Measurements from ENCODE around the gene THRB. TPM values are rescaled to one million over a fixed set of nuclear protein-coding genes. Genes with fewer than 3 reads are reported as not detected.

THRB gene
- total RNA-seq, 1 donor from 2014 or later: 0.56 TPM

GRCh38 chr3:24344784-24345439, 149.7 kb downstream of the THRB start:
- H3K4me1 Mint-ChIP-seq (ENCODE audit: low read depth, unreplicated experiment): no peaks in the 10 kb centered on the region
- no peak for DNase-seq
- no peak for TF ChIP-seq CTCF (IDR thresholded peaks at IDR 0.05; ENCODE audit: partially characterized antibody, unreplicated experiment)
- H3K36me3 Mint-ChIP-seq (ENCODE audit: unreplicated experiment): no peaks in the 10 kb centered on the region
- no peak overlapping the region for H3K27ac Mint-ChIP-seq (ENCODE audit: unreplicated experiment)
- peaks cover 2% of the 10 kb centered on the region for H3K27me3 Mint-ChIP-seq (ENCODE audit: unreplicated experiment)
- no peak overlapping the region for H3K4me3 Mint-ChIP-seq (ENCODE audit: unreplicated experiment)
- H3K9me3 Mint-ChIP-seq (ENCODE audit: unreplicated experiment): no peaks in the 10 kb centered on the region

- Mint-ChIP-seq H3K27ac (ENCODE audit: unreplicated experiment) (no peak overlapping the region), H3K9me3 (ENCODE audit: unreplicated experiment) (no peaks in the 10 kb centered on the region), H3K36me3 (ENCODE audit: unreplicated experiment) (no peaks in the 10 kb centered on the region), H3K4me3 (ENCODE audit: unreplicated experiment) (no peak overlapping the region), H3K27me3 (ENCODE audit: unreplicated experiment) (peaks cover 2% of the 10 kb centered on the region), H3K4me1 (ENCODE audit: low read depth, unreplicated experiment) (no peaks in the 10 kb centered on the region)
- no peak for DNase-seq
- TF ChIP-seq CTCF (IDR thresholded peaks at IDR 0.05; ENCODE audit: partially characterized antibody, unreplicated experiment): no peak
Measured at GRCh38 chr3:24343084-24343783, 151.4 kb downstream of the THRB start.

- peaks cover 2% of the 10 kb centered on the region for H3K27me3 Mint-ChIP-seq (ENCODE audit: unreplicated experiment)
- H3K9me3 Mint-ChIP-seq (ENCODE audit: unreplicated experiment): no peaks in the 10 kb centered on the region
- no peak overlapping the region for H3K4me3 Mint-ChIP-seq (ENCODE audit: unreplicated experiment)
- no peaks in the 10 kb centered on the region for H3K4me1 Mint-ChIP-seq (ENCODE audit: low read depth, unreplicated experiment)
- TF ChIP-seq CTCF (IDR thresholded peaks at IDR 0.05; ENCODE audit: partially characterized antibody, unreplicated experiment): no peak
- no peak overlapping the region for H3K27ac Mint-ChIP-seq (ENCODE audit: unreplicated experiment)
- H3K36me3 Mint-ChIP-seq (ENCODE audit: unreplicated experiment): no peaks in the 10 kb centered on the region
- DNase-seq: no peak
Measured at GRCh38 chr3:24342275-24342674, 152.4 kb downstream of the THRB start.

- no peak overlapping the region for H3K27ac Mint-ChIP-seq (ENCODE audit: unreplicated experiment)
- H3K36me3 Mint-ChIP-seq (ENCODE audit: unreplicated experiment): no peaks in the 10 kb centered on the region
- H3K4me1 Mint-ChIP-seq (ENCODE audit: low read depth, unreplicated experiment): no peaks in the 10 kb centered on the region
- no peak overlapping the region for H3K4me3 Mint-ChIP-seq (ENCODE audit: unreplicated experiment)
- TF ChIP-seq CTCF (IDR thresholded peaks at IDR 0.05; ENCODE audit: partially characterized antibody, unreplicated experiment): no peak
- DNase-seq: no peak
- no peaks in the 10 kb centered on the region for H3K9me3 Mint-ChIP-seq (ENCODE audit: unreplicated experiment)
- H3K27me3 Mint-ChIP-seq (ENCODE audit: unreplicated experiment): peaks cover 2% of the 10 kb centered on the region
Measured at GRCh38 chr3:24341668-24342067, 153.0 kb downstream of the THRB start.

GRCh38 chr3:24340966-24341365, 153.7 kb downstream of the THRB start:
- TF ChIP-seq CTCF (IDR thresholded peaks at IDR 0.05; ENCODE audit: partially characterized antibody, unreplicated experiment): no peak
- H3K4me1 Mint-ChIP-seq (ENCODE audit: low read depth, unreplicated experiment): no peaks in the 10 kb centered on the region
- H3K27ac Mint-ChIP-seq (ENCODE audit: unreplicated experiment): no peak overlapping the region
- no peak for DNase-seq
- no peaks in the 10 kb centered on the region for H3K9me3 Mint-ChIP-seq (ENCODE audit: unreplicated experiment)
- H3K4me3 Mint-ChIP-seq (ENCODE audit: unreplicated experiment): no peak overlapping the region
- no peaks in the 10 kb centered on the region for H3K36me3 Mint-ChIP-seq (ENCODE audit: unreplicated experiment)
- peaks cover 2% of the 10 kb centered on the region for H3K27me3 Mint-ChIP-seq (ENCODE audit: unreplicated experiment)

Measured in glutamatergic neuron (in vitro differentiated cells).